ENCODE results near the gene BBIP1.

Gene BBIP1, protein sequence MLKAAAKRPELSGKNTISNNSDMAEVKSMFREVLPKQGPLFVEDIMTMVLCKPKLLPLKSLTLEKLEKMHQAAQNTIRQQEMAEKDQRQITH

DNA sequence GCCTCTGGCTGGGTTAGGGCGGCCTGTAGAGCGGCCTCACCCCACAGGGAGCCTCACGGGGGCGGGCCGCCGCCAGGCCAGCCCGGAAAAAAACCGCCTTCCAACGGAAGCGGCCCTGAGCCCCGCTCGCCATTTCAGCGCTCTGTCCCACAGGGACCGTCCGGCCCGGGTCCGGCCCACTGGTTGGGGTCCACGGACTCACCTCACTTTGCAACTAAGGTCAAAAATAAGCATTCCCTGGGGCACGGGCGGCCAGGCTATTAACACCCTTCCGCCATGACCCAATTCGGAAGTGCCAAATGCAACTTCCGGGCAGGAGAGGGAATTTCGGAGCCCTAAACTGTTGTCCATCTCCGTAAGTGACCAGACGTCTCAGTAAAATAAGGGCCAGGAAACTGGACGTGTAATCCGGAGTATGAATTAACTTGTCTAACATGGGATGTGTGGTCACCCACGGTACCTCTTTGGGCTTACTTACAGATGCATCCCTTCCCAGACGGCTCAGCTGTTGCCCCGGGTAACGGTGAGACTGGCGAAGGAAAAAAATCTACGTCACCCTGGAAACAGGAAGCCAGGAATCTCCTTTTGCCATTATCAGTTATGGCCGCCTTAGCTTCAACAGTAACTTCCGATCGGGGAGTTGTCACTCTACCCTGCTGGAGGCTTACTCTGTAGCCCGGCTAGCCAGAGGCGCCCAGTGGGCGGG lies at the start of gene BBIP1:
TSS of gene BBIP1 (minus strand) at position 538 of the 706 bp plus-strand sequence. CDS start 1,023 bp downstream, outside the sequence.
- H3K36me3 Mint-ChIP-seq (ENCODE audit: low read depth): peaks cover 3% of the 10 kb centered on the region
- H3K9me3 Mint-ChIP-seq: no peaks in the 10 kb centered on the region
- peaks cover 30% of the 10 kb centered on the region for H3K4me1 Mint-ChIP-seq (ENCODE audit: low read depth)
- peak within 1 kb of the TSS; percentile 99 for H3K27ac Mint-ChIP-seq
- no peaks in the 10 kb centered on the region for H3K27me3 Mint-ChIP-seq (ENCODE audit: low read depth)
- H3K4me3 Mint-ChIP-seq: peak within 1 kb of the TSS; percentile 97

DNA sequence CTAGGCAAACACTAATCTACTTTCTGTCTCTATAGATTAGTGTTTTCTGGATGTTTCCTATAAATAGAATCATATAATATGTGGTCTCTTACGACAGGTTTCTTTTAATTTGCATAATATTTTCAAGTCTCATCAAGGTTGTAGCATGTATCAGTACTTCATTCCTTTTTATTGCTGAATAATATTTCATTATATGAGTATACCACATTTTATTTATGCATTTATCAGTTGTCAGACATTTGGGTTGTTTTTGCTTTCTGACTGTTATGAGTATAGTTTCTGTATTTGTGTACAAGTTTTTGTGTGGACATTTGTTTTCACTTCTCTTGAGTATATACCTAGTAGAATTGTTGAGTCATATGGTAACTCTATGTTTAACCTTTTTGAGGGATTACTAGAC lies 48.7 kb upstream of the BBIP1 start:
- no peak overlapping the region for H3K27ac Mint-ChIP-seq
- no peak overlapping the region for H3K4me3 Mint-ChIP-seq
- no peaks in the 10 kb centered on the region for H3K9me3 Mint-ChIP-seq
- peaks cover 10% of the 10 kb centered on the region for H3K36me3 Mint-ChIP-seq (ENCODE audit: low read depth)
- peaks cover 12% of the 10 kb centered on the region for H3K4me1 Mint-ChIP-seq (ENCODE audit: low read depth)
- H3K27me3 Mint-ChIP-seq (ENCODE audit: low read depth): no peaks in the 10 kb centered on the region

DNA sequence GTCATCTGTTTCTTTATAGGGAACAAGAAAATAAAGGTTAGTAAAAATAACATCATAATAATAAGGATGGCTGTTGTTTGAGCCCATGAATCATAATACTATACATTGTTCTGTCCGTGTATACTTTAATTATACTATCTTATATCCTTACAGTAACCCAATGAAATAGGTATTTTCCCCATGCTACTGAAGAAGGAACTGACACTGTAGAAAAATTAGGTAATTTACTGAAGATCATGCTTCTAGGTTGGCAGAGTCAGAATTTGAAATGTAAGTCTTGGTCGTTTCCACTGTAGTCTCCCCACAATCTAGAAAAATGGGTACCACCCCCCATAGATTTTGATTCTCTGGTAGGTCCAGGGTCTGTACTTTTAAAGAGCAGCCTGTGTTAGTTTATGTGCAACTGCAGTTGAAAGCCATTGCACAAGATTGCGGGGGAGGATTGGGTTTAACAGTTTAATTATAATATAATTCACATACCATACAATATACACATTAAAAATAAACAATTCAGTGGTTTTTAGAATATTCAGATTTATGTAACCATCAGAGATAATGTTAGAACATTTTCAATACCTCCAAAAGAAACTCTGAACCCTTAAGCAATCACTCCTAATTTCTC lies 48.1 kb upstream of the BBIP1 start:
- H3K36me3 Mint-ChIP-seq (ENCODE audit: low read depth): peaks cover 12% of the 10 kb centered on the region
- no peak overlapping the region for H3K27ac Mint-ChIP-seq
- no peak overlapping the region for H3K4me3 Mint-ChIP-seq
- peaks cover 16% of the 10 kb centered on the region for H3K4me1 Mint-ChIP-seq (ENCODE audit: low read depth)
- no peaks in the 10 kb centered on the region for H3K27me3 Mint-ChIP-seq (ENCODE audit: low read depth)
- H3K9me3 Mint-ChIP-seq: no peaks in the 10 kb centered on the region

DNA sequence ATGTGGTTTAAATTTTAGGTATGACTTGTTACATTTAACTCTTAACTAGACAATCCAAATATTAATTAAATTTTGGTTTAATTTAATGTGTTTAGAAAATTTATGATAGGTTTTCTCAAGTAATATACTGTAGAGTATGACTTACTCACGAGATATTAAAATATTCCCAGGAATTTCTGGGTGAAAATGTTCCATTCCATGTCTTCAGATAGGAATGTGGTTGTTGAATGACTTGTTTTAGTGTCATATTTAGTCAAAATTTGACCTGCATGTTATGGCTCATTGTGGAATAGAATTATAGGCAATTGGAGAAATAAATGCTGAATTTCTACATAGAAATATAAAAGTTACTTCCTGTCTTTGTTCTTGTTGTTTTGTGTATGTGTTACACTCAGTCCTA lies 47.2 kb upstream of the BBIP1 start:
- H3K4me3 Mint-ChIP-seq: no peak overlapping the region
- H3K4me1 Mint-ChIP-seq (ENCODE audit: low read depth): peaks cover 16% of the 10 kb centered on the region
- H3K27ac Mint-ChIP-seq: no peak overlapping the region
- H3K9me3 Mint-ChIP-seq: no peaks in the 10 kb centered on the region
- H3K36me3 Mint-ChIP-seq (ENCODE audit: low read depth): peaks cover 12% of the 10 kb centered on the region
- no peaks in the 10 kb centered on the region for H3K27me3 Mint-ChIP-seq (ENCODE audit: low read depth)

DNA sequence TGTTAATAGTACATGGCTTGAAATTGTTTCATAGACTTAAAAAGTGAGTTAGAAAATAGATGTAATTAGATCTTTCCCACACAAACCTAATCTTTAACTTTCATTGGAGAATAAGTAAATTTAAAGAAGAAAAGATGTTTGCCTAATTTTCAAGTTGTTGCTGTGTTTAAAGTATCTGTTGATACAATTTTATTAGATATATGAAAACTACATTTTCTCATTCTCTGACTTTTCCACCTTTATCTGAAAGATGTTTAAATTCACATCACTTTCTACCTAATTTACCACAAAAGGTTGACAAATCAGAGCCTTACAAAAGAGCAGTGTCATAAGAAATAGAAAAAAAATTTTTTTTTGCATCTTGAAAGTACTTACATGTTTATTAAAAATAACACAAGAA lies 46.2 kb upstream of the BBIP1 start:
- Mint-ChIP-seq H3K9me3 (no peaks in the 10 kb centered on the region), H3K4me1 (ENCODE audit: low read depth) (peaks cover 13% of the 10 kb centered on the region), H3K4me3 (no peak overlapping the region), H3K27me3 (ENCODE audit: low read depth) (no peaks in the 10 kb centered on the region), H3K36me3 (ENCODE audit: low read depth) (peaks cover 10% of the 10 kb centered on the region), H3K27ac (no peak overlapping the region)

DNA sequence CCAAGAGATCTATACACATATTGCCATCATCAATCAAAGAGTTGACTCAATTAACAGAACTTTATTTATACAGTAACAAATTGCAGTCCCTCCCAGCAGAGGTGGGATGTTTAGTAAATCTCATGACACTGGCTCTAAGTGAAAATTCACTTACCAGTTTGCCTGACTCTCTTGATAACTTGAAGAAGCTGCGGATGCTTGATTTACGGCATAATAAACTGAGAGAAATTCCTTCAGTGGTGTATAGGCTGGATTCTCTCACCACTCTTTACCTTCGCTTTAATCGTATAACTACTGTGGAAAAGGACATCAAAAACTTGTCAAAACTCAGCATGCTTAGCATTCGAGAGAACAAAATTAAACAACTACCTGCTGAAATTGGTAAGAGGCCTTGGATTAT lies 45.7 kb upstream of the BBIP1 start:
- Mint-ChIP-seq H3K4me1 (ENCODE audit: low read depth) (peaks cover 10% of the 10 kb centered on the region), H3K27ac (no peak overlapping the region), H3K4me3 (no peak overlapping the region)

DNA sequence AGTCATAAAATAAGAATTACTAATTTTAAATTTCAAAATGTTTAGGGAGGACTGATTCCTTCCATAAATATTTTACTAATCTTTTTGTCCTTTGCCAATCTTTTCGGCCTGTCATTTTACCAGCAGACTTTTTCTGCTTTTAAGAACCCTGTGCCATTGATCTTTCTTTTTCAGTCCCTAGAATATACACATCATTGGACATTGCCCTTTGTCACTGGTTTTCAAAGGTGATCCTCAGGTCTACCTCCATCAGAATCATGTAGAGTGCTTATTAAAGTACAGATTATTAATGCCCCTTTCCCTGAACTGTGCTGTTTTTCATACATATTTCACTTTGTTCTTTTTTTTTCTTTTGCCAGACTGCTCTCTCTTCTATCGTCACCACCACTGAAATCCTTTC lies 44.2 kb upstream of the BBIP1 start:
- Mint-ChIP-seq H3K27ac (no peak overlapping the region), H3K4me1 (ENCODE audit: low read depth) (peaks cover 8% of the 10 kb centered on the region), H3K9me3 (no peaks in the 10 kb centered on the region), H3K27me3 (ENCODE audit: low read depth) (no peaks in the 10 kb centered on the region), H3K36me3 (ENCODE audit: low read depth) (peaks cover 11% of the 10 kb centered on the region), H3K4me3 (no peak overlapping the region)

More for the DNA sequence above, 45.7 kb upstream of the BBIP1 start:
- Mint-ChIP-seq H3K36me3 (ENCODE audit: low read depth) (peaks cover 10% of the 10 kb centered on the region), H3K27me3 (ENCODE audit: low read depth) (no peaks in the 10 kb centered on the region), H3K9me3 (no peaks in the 10 kb centered on the region)

DNA sequence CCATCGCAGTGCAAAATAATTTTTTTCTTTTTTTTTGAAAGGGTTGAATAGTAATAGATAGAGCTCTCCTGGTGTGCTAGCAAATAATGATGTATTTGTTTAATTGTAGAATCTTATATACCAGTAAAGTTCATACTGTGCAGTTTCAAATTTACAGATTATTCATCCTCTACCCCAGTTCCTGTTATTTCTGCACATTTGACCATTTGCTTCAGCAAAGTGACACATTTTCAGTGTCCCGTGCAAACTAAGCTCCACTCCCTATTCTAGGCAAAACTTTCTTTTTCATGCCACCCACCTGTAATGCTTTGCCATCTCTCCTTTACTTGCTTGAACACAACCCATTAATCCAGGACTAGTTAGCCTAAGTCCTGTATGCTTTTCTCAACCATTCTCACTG lies 43.5 kb upstream of the BBIP1 start:
- Mint-ChIP-seq H3K27me3 (ENCODE audit: low read depth) (no peaks in the 10 kb centered on the region), H3K9me3 (no peaks in the 10 kb centered on the region), H3K27ac (no peak overlapping the region), H3K4me3 (no peak overlapping the region), H3K36me3 (ENCODE audit: low read depth) (peaks cover 11% of the 10 kb centered on the region), H3K4me1 (ENCODE audit: low read depth) (peaks cover 8% of the 10 kb centered on the region)

DNA sequence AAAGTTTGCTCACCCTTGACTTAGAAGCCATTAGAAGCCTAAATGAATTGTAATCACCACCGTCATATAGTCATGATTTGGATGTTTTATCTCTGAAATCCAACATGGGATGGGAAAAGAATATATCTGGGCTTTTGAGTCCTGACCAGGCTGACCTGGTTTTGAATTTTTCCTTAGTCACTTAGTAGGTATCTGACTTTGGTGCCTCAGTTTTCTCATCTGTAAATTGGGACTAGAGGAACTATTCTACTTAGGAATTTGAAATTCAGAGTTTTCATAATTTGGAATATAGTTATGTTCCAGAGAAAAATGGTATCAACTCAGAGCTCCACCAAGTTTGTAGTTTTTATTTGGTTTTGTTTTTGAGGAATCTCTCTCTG lies 41.3 kb upstream of the BBIP1 start:
- H3K9me3 Mint-ChIP-seq: no peaks in the 10 kb centered on the region
- no peaks in the 10 kb centered on the region for H3K27me3 Mint-ChIP-seq (ENCODE audit: low read depth)
- no peak overlapping the region for H3K27ac Mint-ChIP-seq
- peaks cover 11% of the 10 kb centered on the region for H3K36me3 Mint-ChIP-seq (ENCODE audit: low read depth)
- H3K4me1 Mint-ChIP-seq (ENCODE audit: low read depth): peaks cover 8% of the 10 kb centered on the region
- H3K4me3 Mint-ChIP-seq: no peak overlapping the region

DNA sequence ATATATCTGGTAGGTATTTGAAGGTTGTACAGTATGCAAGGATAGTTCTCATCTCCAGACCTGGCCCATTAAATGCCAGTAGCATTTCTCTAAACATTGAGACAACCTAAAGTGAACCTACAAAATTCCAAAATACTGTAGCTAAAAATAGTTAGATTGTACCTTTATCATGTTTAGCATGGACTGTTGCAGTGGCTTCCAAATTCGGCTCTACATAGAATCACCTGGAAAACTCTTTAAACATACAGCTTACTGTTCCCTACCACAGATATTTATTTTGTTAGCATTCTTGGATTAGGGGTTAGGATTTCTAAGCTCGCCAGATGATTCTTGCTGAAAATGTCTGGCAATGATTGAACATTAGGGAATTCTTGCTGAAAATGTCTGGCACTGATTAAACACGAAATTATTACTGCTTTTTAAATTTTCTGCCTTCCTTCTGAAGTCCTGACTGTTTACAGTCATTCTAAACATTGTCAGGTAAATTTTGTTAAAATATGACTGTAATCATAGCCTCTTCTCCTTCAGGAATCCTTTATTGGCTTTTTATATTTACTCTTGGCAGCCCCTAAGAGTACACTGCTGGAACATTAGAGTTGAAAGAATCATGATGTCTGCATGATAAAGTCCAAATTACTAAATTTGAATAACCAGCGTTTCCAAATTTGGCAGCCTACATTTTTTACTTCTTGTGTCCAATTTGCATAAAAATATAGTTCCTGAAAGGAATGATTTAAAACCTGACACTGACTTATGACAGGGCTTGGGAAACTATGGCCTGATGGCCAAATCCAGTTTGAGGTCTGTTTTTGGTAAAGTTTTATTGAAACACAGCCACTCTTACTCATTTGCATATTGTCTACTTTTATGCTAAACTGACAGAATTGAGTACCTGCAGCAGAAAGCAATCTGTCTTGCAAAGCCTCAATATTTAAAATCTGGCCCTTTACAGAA lies 40.7 kb upstream of the BBIP1 start:
- Mint-ChIP-seq H3K9me3 (no peaks in the 10 kb centered on the region), H3K27me3 (ENCODE audit: low read depth) (no peaks in the 10 kb centered on the region), H3K4me3 (no peak overlapping the region), H3K36me3 (ENCODE audit: low read depth) (peaks cover 15% of the 10 kb centered on the region), H3K4me1 (ENCODE audit: low read depth) (peaks cover 8% of the 10 kb centered on the region), H3K27ac (no peak overlapping the region)

DNA sequence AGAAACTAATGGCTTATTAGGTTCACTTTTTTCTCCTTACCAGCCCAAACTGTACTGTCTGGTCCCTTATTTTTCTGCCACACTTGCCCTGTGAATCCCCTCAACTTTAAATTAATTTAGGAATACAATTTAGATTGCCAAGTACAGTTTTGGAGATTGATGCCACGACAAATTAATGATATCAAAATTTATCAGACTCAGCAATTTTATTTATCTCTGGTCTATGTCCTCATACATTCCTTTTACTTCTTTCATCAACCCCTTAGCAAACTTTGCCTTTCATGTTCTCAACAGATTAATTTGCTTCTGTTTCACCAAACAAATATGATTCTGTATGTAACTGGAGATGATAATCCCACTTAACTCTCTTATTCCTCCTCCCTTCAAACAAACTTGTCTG lies 38.6 kb upstream of the BBIP1 start:
- no peak overlapping the region for H3K4me3 Mint-ChIP-seq
- no peaks in the 10 kb centered on the region for H3K9me3 Mint-ChIP-seq
- H3K27ac Mint-ChIP-seq: no peak overlapping the region
- H3K4me1 Mint-ChIP-seq (ENCODE audit: low read depth): peaks cover 4% of the 10 kb centered on the region
- peaks cover 13% of the 10 kb centered on the region for H3K36me3 Mint-ChIP-seq (ENCODE audit: low read depth)
- H3K27me3 Mint-ChIP-seq (ENCODE audit: low read depth): no peaks in the 10 kb centered on the region

DNA sequence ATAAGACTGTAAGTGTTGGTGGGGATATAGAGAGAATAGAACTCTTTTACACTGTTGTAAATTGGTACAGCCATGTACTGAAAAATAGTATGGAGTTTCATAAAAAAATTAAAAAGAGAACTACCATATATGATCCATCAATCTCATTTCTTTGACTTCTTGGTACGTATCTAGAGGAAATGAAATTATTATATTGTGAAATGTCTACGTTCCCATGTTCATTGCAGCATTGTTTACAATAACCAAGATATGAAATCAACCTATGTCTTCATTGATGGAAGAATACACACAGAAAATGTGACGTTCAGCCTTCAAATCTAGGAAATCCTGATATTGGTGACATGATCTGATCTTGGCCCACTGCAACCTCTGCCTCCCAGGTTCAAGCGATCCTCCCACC lies 32.4 kb upstream of the BBIP1 start:
- peaks cover 11% of the 10 kb centered on the region for H3K4me1 Mint-ChIP-seq (ENCODE audit: low read depth)
- H3K9me3 Mint-ChIP-seq: no peaks in the 10 kb centered on the region
- H3K27ac Mint-ChIP-seq: no peak overlapping the region
- H3K4me3 Mint-ChIP-seq: no peak overlapping the region
- peaks cover 29% of the 10 kb centered on the region for H3K36me3 Mint-ChIP-seq (ENCODE audit: low read depth)
- no peaks in the 10 kb centered on the region for H3K27me3 Mint-ChIP-seq (ENCODE audit: low read depth)

DNA sequence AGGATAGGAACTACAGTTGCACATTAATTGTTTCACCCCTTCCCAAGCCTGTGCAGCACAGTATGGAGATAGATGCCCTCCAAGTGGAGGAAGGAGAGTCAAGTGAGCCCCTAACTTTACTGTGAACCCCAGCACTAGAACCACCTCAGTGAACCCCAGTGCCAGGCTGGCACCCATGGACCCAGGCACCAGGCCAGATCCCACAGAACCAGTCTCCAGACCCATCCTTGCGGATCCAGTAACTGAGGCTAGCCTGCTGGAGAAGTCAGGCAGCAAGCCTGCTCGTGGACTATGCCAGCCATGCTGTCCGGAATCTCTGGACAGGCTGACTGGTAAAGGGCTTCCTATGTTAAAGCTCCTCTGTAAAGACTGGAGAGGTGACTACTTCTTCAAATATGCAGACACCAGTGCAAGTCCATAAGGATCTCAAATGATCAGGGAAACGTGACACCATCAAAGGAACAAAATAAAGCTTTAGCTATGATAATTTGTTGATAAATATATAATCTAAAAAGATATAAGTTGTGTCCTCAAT lies 28.1 kb upstream of the BBIP1 start:
- Mint-ChIP-seq H3K27ac (no peak overlapping the region), H3K27me3 (ENCODE audit: low read depth) (no peaks in the 10 kb centered on the region), H3K4me1 (ENCODE audit: low read depth) (peaks cover 19% of the 10 kb centered on the region), H3K4me3 (no peak overlapping the region), H3K36me3 (ENCODE audit: low read depth) (peaks cover 42% of the 10 kb centered on the region), H3K9me3 (peaks cover 15% of the 10 kb centered on the region)

DNA sequence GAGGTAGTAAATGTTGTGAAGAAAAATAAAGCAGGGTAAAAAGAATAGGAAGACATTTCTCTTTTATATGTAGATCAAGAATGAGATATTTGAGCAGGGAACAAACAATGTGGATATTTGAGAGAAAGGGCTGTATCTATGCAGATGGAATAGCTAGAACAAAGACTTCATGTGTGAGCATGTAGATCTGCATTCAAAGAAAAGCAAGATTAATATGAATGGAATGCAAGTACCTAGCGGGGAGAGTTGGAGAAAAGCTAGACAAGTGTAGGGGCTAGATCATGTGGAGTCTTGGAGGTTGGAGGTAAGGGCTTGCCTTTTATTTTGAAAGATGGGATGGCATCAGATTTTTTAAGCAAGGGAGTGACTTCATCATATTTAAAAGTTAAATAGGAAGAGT lies 27.5 kb upstream of the BBIP1 start:
- Mint-ChIP-seq H3K36me3 (ENCODE audit: low read depth) (peaks cover 43% of the 10 kb centered on the region), H3K27me3 (ENCODE audit: low read depth) (no peaks in the 10 kb centered on the region), H3K9me3 (peaks cover 15% of the 10 kb centered on the region), H3K4me3 (no peak overlapping the region), H3K4me1 (ENCODE audit: low read depth) (peaks cover 19% of the 10 kb centered on the region), H3K27ac (no peak overlapping the region)

All from T-helper 1 cell treated with Interleukin-12 subunit alpha and Interleukin-12 subunit beta and Interleukin-4 antibody, amounts not matched to agents 30 μg/mL and 1 μg/mL, for 36 hours (primary cell).